ENCODE data around the gene TMED9.

DNA sequence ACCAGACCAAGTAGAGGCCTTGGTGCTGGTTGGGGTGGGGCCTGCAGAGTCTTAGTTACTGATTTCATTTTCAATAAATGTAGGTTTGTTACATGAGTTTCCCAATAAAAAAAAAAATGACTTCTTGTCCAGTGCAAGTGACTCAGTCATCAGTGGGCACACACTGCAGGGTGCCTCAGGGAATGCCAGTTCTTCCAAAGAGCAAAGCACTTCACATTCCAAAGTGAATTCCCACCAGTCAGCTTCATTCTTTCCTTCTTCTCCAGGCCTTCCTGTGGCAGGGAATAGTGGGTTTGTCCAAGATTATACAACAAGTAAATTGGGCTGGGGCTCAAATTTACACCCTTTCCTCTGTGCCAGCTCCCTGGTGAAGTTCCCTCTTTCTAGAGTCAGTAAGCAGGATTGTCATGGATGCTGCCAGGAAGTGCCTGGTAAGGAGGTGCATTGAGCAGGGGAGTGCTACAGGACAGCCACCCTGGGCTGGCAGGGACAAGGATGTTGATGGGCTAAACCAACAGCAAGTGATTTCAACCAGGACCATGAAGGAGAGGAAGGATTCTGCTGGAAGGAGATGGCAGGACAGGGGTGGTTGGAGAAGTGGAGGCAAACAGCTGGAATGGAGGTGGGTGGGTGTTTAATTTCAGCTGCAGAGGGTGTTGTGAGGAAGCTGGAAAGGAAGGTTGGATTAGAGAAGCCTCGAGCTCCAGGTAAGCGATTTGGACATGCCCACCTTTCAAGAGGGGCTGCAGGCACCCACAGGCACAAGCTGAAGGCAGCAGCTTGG is 4.2 kb downstream of the TMED9 start:
- no peak for TF ChIP-seq EZH2phosphoT487 (IDR thresholded peaks at IDR 0.05; ENCODE audit: low read depth)
- TF ChIP-seq, protein P1, sequence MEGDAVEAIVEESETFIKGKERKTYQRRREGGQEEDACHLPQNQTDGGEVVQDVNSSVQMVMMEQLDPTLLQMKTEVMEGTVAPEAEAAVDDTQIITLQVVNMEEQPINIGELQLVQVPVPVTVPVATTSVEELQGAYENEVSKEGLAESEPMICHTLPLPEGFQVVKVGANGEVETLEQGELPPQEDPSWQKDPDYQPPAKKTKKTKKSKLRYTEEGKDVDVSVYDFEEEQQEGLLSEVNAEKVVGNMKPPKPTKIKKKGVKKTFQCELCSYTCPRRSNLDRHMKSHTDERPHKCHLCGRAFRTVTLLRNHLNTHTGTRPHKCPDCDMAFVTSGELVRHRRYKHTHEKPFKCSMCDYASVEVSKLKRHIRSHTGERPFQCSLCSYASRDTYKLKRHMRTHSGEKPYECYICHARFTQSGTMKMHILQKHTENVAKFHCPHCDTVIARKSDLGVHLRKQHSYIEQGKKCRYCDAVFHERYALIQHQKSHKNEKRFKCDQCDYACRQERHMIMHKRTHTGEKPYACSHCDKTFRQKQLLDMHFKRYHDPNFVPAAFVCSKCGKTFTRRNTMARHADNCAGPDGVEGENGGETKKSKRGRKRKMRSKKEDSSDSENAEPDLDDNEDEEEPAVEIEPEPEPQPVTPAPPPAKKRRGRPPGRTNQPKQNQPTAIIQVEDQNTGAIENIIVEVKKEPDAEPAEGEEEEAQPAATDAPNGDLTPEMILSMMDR (IDR thresholded peaks at IDR 0.05; ENCODE audit: low read depth, low read length): no peak

Measured in OCI-LY3 (cell line).